HL-60 (cell line): Measurements from ENCODE around the gene PLEKHA8.
A peak's percentile ranks its signal among the peaks of the same experiment; 100 is the strongest.

Source experiments
- DNase-seq, 2 experiments: peaks; one replicate each; pipeline ENCODE4 v3.0.0-alpha.2; 2010 to 2020; ENCODE audit warnings: low read depth in 1 of 2, low spot score in 1 of 2
- H3K27ac ChIP-seq: fragments of 250-450 bp; sonication (Bioruptor Pico); replicated peaks from 2 replicates; pipeline ENCODE4 v1.5.1; 2020; ENCODE audit warnings: mild to moderate bottlenecking, moderate library complexity
- H3K27me3 ChIP-seq: fragments of 250-450 bp; sonication (Bioruptor Pico); 2 replicates; pipeline ENCODE4 v1.5.1; 2021; ENCODE audit warnings: mild to moderate bottlenecking, moderate library complexity; ENCODE audit not compliant: insufficient read depth, poor library complexity, severe bottlenecking
- H3K4me3 ChIP-seq: replicated peaks from 2 replicates; pipeline ENCODE4 v1.5.1; 2011; ENCODE audit warnings: mild to moderate bottlenecking, control low read depth, low read length; ENCODE audit not compliant: insufficient read depth
- CTCF ChIP-seq: IDR thresholded peaks from one replicate; pipeline ENCODE4 v1.5.1; 2011; ENCODE audit warnings: low read length, control low read depth, inconsistent platforms; ENCODE audit not compliant: insufficient read depth
- GABPA ChIP-seq: IDR thresholded peaks from 2 replicates; pipeline ENCODE4 v1.6.1; 2012; ENCODE audit warnings: low read depth
- POLR2AphosphoS5 ChIP-seq: IDR thresholded peaks from 2 replicates; pipeline ENCODE4 v1.6.1; 2012; ENCODE audit warnings: low read depth
- REST ChIP-seq: IDR thresholded peaks from 2 replicates; pipeline ENCODE4 v1.6.1; 2012; ENCODE audit warnings: low read depth; ENCODE audit not compliant: insufficient replicate concordance
- SPI1 ChIP-seq: IDR thresholded peaks from 2 replicates; pipeline ENCODE4 v1.6.1; 2012; ENCODE audit warnings: low read depth, mild to moderate bottlenecking, borderline replicate concordance

Gene PLEKHA8

GRCh38 chr7:30136117-30136731 lies 108.0 kb downstream of the PLEKHA8 start:
- TF ChIP-seq CTCF (no peak), SPI1 (no peak), REST (no peak), GABPA (no peak), POLR2AphosphoS5 (no peak; the same call in 1 of the 2 replicates)
- no peak for DNase-seq
- no peaks in the 10 kb centered on the region for H3K27me3 ChIP-seq
- peak overlapping the region; percentile 82 for H3K27ac ChIP-seq
- peak overlapping the region; percentile 96 for H3K4me3 ChIP-seq

- Histone ChIP-seq H3K4me3 (peak overlapping the region; percentile 96), H3K27ac (peak overlapping the region; percentile 82), H3K27me3 (no peaks in the 10 kb centered on the region)
- TF ChIP-seq REST (no peak), GABPA (no peak), POLR2AphosphoS5 (no peak), CTCF (no peak), SPI1 (no peak)
- DNase-seq, result no peak
Measured at GRCh38 chr7:30136743-30137485, 108.7 kb downstream of the PLEKHA8 start.

- Histone ChIP-seq H3K4me3 (no peak overlapping the region), H3K27ac (no peak overlapping the region), H3K27me3 (no peaks in the 10 kb centered on the region)
- DNase-seq, result no peak
- TF ChIP-seq SPI1 (no peak), REST (no peak), GABPA (no peak), POLR2AphosphoS5 (no peak), CTCF (no peak)
Measured at GRCh38 chr7:30139836-30140384, 111.7 kb downstream of the PLEKHA8 start.
